ENCODE data around the gene KCNH2.
"Not testable (repeated sequence)": the region's sequence is repeated elsewhere in the genome, so short reads cannot be mapped to it uniquely, and the experiment has no call there.

The KCNH2 gene

GRCh38 chr7:151012911-151013347 is 34.8 kb upstream of the KCNH2 start:
- no peak for DNase-seq (ENCODE audit: low read depth in 2 of 2)

GRCh38 chr7:151012031-151012692 is 34.0 kb upstream of the KCNH2 start:
- no peak for DNase-seq (ENCODE audit: low read depth in 2 of 2)

- not testable (repeated sequence) for DNase-seq (ENCODE audit: low read depth in 2 of 2)
Observed at GRCh38 chr7:151011616-151012015, 33.5 kb upstream of the KCNH2 start.

GRCh38 chr7:151011097-151011409 is 32.9 kb upstream of the KCNH2 start:
- DNase-seq (ENCODE audit: low read depth in 2 of 2), result no peak

- no peak for DNase-seq (ENCODE audit: low read depth in 2 of 2)
Observed at GRCh38 chr7:151010307-151011096, 32.4 kb upstream of the KCNH2 start.

- no peak for DNase-seq (ENCODE audit: low read depth in 2 of 2)
Observed at GRCh38 chr7:151010037-151010306, 31.9 kb upstream of the KCNH2 start.

GRCh38 chr7:151009327-151010036 is 31.4 kb upstream of the KCNH2 start:
- DNase-seq (ENCODE audit: low read depth in 2 of 2), result no peak

- DNase-seq (ENCODE audit: low read depth in 2 of 2), result peak; percentile 79 to 85
Observed at GRCh38 chr7:151008511-151009323, 30.6 kb upstream of the KCNH2 start.

- DNase-seq (ENCODE audit: low read depth in 2 of 2), result no peak
Observed at GRCh38 chr7:151008143-151008510, 30.0 kb upstream of the KCNH2 start.

GRCh38 chr7:151007469-151007898 is 29.4 kb upstream of the KCNH2 start:
- DNase-seq (ENCODE audit: low read depth in 2 of 2), result no peak

- no peak for DNase-seq (ENCODE audit: low read depth in 2 of 2)
Observed at GRCh38 chr7:151006590-151007300, 28.6 kb upstream of the KCNH2 start.

- DNase-seq (ENCODE audit: low read depth in 2 of 2), result no peak
Observed at GRCh38 chr7:151005566-151005965, 27.4 kb upstream of the KCNH2 start.

GRCh38 chr7:151003572-151003971 is 25.5 kb upstream of the KCNH2 start:
- DNase-seq (ENCODE audit: low read depth in 2 of 2), result no peak

GRCh38 chr7:151001546-151001945 is 23.4 kb upstream of the KCNH2 start:
- no peak for DNase-seq (ENCODE audit: low read depth in 2 of 2)

- no peak for DNase-seq (ENCODE audit: low read depth in 2 of 2)
Observed at GRCh38 chr7:151000897-151001495, 22.9 kb upstream of the KCNH2 start.

GRCh38 chr7:150999497-151000230 is 21.5 kb upstream of the KCNH2 start:
- no peak for DNase-seq (ENCODE audit: low read depth in 2 of 2)

- no peak for DNase-seq (ENCODE audit: low read depth in 2 of 2)
Observed at GRCh38 chr7:150999001-150999400, 20.9 kb upstream of the KCNH2 start.

- no peak for DNase-seq (ENCODE audit: low read depth in 2 of 2)
Observed at GRCh38 chr7:150998341-150998740, 20.2 kb upstream of the KCNH2 start.

- DNase-seq (ENCODE audit: low read depth in 2 of 2), result no peak
Observed at GRCh38 chr7:150997817-150998216, 19.7 kb upstream of the KCNH2 start.

GRCh38 chr7:150997075-150997511 is 19.0 kb upstream of the KCNH2 start:
- DNase-seq (ENCODE audit: low read depth in 2 of 2), result no peak
